AG08395 (cell line): ENCODE data around the gene AMZ1.

ENCODE experiments used
- DNase-seq: peaks from one replicate; pipeline ENCODE4 v3.0.0; 2012; ENCODE audit warnings: mixed read lengths, low spot score

The AMZ1 gene

GRCh38 chr7:2651336-2651735 is 36.7 kb upstream of the AMZ1 start:
- no peak for DNase-seq

- DNase-seq = no peak
Measured at GRCh38 chr7:2651847-2652735, 35.9 kb upstream of the AMZ1 start.

- no peak for DNase-seq
Measured at GRCh38 chr7:2652736-2653060, 35.3 kb upstream of the AMZ1 start.

- no peak for DNase-seq
Measured at GRCh38 chr7:2654059-2654458, 33.9 kb upstream of the AMZ1 start.

GRCh38 chr7:2655870-2656614 is 32.0 kb upstream of the AMZ1 start:
- DNase-seq = no peak

- DNase-seq = no peak
Measured at GRCh38 chr7:2657208-2657607, 30.8 kb upstream of the AMZ1 start.

- no peak for DNase-seq
Measured at GRCh38 chr7:2657920-2658671, 29.9 kb upstream of the AMZ1 start.

GRCh38 chr7:2658941-2659340 is 29.1 kb upstream of the AMZ1 start:
- DNase-seq = no peak

GRCh38 chr7:2659556-2660358 is 28.2 kb upstream of the AMZ1 start:
- DNase-seq = no peak

- no peak for DNase-seq
Measured at GRCh38 chr7:2660359-2661095, 27.5 kb upstream of the AMZ1 start.

GRCh38 chr7:2661096-2661449 is 26.9 kb upstream of the AMZ1 start:
- DNase-seq = no peak

- DNase-seq = no peak
Measured at GRCh38 chr7:2661602-2662272, 26.3 kb upstream of the AMZ1 start.

GRCh38 chr7:2662273-2663120 is 25.5 kb upstream of the AMZ1 start:
- DNase-seq = no peak

GRCh38 chr7:2663121-2663886 is 24.7 kb upstream of the AMZ1 start:
- DNase-seq = no peak

- DNase-seq = no peak
Measured at GRCh38 chr7:2663960-2664359, 24.0 kb upstream of the AMZ1 start.

- DNase-seq = no peak
Measured at GRCh38 chr7:2665359-2665791, 22.6 kb upstream of the AMZ1 start.

GRCh38 chr7:2666155-2666554 is 21.8 kb upstream of the AMZ1 start:
- DNase-seq = no peak

GRCh38 chr7:2666588-2667250 is 21.3 kb upstream of the AMZ1 start:
- DNase-seq = no peak
